ENCODE measurements around the gene COPG1.

Gene COPG1

GRCh38 chr3:129278966-129279906, 29.8 kb downstream of the COPG1 start:
- DNase-seq, result peak; percentile 61

DNA sequence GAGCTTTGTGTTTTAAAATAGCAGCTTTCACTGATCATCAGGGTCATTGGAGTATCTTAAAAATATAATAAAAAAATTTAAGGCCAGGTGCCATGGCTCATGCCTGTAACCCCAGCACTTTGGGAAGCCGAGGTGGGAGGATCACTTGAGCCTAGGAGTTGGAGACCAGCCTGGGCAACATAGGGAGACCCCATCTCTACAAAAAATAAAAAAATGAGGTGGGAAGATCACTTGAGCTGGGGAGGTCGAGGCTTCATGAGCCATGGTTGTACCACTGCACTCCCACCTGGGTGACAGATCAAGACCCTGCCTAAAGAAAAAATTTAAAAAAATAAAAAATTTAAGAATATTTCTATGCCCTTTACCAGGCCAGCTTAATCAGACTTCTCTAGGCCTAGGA, 30.8 kb downstream of the COPG1 start:
- DNase-seq, result no peak

GRCh38 chr3:129281726-129282125, 32.3 kb downstream of the COPG1 start:
- DNase-seq, result no peak

- no peak for DNase-seq
Observed at GRCh38 chr3:129282727-129283327, 33.4 kb downstream of the COPG1 start.

- DNase-seq, result no peak
Observed at GRCh38 chr3:129286081-129286480, 36.7 kb downstream of the COPG1 start.

DNA sequence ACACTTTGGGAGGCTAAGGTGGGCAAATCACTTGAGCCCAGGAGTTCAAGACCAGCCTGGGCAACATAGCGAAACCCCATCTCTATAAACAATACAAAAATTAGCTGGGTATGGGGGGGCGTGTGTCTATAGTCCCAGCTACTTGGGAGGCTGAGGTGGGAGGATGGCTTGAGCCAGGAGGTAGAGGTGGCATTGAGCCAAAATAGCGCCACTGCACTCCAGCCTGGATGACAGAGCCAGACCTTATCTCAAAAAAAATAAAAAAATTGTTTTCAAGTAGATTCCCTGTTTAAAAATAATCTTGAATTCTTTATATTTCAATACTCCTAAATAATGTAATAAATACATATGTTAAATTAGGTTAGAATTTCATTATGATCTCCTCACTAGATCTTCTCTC, 39.0 kb downstream of the COPG1 start:
- DNase-seq, result no peak

DNA sequence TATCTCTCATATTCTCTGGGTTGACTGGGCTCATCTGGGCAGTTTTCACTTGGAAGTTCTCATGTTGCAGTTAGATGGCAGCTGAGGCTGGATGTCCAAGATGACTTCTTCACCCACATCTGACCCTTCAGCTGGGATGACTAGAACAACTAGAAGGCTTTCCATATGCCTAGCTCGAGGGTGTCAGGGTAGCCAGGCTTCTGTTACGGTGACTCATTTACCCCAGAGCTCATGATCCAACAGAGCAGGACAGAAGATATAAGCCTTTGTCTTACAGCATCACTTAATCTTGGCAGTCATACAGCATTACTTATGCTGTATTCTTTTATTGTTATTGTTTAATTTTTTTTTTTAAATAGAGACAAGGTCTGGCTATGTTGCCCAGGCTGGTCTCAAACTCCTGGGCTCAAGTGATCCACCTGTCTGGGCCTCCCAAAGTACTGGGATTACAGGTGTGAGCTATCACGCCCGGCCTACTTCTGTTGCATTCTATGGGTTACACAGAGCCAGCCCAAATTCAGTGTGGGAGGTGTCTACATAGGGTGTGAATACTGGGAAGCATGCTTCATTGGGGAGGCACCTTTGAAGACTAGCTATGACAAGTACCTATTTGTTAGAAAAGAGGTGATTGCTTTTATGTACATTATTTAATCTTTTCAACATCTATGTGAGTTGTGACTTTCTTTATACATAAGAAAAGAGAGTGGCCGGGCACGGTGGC, 40.0 kb downstream of the COPG1 start:
- peak; percentile 37 for DNase-seq

DNA sequence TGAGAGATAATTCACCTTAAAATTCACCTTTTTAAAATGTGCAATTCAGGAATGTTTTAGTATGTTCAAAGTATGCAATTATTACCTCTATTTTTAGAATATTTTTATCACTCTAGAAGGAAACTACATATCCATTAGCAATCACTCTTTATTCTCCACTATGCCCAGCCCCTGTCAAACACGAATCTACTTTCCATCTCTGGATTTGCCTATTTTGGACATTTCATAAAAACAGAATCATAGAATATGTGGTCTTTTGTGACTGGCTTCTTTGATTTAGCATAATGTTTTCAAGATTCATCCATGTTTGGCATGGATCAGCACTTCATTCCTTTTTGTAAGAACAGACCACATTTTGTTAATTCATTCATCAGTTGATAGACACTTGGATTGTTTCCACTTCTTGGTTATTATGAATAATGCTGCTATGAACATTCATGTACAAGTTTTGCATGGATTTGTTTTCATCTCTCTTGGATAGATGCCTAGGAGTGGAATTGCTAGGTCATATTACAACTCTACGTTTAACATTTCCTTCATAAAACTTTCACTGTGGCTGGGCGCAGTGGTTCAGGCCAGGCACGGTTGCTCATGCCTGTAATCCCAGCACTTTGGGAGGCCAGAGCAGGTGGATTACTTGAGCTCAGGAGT, 42.0 kb downstream of the COPG1 start:
- DNase-seq, result no peak

DNA sequence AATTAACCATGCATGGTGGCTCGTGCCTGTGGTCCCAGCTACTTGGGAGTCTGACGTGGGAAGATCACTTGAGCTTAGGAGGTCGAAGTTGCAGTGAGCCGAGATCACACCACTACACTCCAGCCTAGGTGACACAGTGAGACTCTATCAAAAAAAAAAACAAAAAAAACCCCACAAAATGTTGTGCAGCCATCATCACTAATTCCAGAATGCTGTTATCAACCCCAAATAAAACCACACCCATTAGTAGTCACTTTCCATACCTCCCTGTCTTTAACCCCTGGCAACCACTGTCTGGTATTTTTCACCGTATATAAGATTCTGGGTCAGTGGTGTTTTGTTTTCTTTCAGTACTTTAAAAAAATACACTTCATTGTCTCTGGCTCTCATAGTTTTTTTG, 45.9 kb downstream of the COPG1 start:
- DNase-seq, result no peak

DNA sequence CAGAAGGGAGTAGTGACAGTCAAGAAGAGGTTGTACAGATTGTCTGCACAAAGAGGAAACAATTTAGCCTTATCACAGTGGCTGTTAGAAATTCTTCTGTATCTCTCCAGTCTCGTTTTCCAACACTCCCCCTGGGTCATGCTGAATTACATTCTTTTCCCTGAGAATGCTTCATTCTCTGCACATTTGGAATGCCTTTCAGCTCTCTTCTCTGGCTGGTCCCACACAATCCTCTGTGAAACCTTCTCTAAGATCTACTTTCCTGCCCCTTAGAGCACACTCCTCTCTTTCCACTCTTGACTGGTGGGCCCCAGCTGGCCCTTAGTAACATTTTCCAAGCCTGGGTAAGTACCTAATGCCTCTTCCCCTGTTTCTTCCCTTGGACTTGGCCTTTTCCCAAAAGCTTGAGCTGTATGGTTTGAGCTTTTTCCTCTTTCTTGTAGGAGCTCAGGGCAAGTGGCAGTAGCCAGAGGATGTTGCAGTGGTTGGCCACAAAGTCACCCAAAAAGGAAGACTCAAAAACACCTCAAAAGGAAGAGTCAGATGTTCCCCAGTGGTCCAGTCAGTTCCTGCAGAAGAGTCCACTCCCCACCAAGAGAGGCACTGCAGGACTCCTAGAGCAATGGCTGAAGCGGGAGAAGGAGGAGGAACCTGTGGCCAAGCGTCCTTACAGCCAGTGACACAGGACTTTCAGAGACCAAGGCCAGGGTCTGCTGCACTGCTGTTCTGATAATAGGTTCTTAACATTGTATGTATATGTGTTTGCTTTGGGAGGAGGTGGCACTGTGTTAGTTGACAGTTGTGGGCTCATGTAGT, 54.9 kb downstream of the COPG1 start:
- no peak for DNase-seq

- no peak for DNase-seq
Observed at GRCh38 chr3:129304962-129305222, 55.5 kb downstream of the COPG1 start.

- DNase-seq, result peak; percentile 99
Observed at GRCh38 chr3:129305592-129306091, 56.2 kb downstream of the COPG1 start.

DNA sequence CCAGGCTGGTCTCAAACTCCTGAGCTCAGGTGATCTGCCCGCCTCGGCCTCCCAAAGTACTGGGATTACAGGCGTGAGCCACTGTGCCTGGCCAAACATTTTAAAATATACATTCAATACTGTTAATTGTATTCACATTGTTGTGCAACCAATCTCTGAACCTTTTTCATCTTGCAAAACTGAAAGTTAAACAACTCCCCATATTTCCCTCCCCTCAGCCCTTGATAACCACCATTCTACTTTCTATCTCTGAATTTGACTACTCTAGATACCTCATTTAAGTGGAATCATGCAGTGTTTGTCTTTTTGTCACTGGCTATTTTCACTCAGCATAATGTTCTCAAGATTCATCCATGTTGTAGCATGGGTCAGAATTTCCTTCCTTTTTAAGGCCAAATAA, 59.2 kb downstream of the COPG1 start:
- no peak for DNase-seq

DNA sequence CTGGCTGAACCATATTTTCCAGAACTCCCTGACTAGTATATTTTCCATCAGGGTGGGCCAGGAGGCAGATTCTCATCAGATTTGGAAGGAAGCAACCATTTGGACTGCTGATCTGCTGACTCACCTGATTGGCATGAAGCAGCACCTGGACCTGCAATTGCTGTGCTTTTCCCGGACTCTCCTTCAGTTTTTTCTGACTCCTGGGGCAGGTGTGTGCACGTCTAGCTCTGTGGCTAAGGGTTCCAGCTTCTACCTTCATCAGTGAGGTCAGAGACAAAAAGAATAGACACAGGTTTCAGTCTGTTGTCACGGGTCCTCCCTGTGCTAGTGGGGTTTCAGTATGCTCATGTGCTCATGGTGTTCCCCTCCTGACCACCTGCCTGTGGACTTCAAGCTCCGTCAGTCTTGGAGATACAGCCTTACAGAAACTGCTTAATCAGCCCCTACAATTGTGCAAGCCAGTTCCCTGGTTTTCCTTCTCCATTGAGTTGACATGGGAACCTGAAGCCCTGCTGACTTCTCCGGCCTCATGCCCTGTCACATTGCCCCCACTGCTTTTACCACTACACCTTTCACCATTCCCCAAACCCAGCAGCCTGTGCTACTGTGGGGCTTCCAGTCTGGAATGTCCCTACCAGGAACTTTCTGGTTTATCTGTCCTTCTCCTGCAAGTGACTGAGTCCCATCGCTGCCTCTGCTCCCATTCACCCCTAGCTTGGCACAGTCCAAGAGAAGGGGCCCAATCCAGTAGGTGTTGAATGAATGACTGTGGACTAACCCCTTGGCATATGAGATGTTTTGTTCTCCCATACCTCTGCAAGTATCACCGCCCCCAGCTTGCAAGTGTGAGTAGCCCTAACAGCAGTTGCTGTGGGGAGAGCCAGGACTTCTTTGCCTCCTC, 61.0 kb downstream of the COPG1 start:
- DNase-seq, result no peak

- DNase-seq, result no peak
Observed at GRCh38 chr3:129311054-129311902, 61.9 kb downstream of the COPG1 start.

GRCh38 chr3:129312021-129312639, 62.7 kb downstream of the COPG1 start:
- no peak for DNase-seq

GRCh38 chr3:129312671-129313414, 63.4 kb downstream of the COPG1 start:
- DNase-seq, result no peak

DNA sequence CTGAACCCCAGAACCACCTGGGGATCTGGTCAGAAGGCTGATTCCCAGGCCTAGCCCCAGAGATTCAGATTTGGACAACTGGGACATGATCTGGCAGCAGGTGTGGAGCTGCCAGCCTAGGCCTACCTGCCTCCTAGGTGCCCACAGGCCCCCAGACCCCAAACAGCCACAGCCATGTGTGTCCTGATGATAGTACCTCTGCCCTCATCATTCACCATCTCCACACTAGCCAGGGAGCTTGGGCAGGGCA, 63.9 kb downstream of the COPG1 start:
- no peak for DNase-seq

DNA sequence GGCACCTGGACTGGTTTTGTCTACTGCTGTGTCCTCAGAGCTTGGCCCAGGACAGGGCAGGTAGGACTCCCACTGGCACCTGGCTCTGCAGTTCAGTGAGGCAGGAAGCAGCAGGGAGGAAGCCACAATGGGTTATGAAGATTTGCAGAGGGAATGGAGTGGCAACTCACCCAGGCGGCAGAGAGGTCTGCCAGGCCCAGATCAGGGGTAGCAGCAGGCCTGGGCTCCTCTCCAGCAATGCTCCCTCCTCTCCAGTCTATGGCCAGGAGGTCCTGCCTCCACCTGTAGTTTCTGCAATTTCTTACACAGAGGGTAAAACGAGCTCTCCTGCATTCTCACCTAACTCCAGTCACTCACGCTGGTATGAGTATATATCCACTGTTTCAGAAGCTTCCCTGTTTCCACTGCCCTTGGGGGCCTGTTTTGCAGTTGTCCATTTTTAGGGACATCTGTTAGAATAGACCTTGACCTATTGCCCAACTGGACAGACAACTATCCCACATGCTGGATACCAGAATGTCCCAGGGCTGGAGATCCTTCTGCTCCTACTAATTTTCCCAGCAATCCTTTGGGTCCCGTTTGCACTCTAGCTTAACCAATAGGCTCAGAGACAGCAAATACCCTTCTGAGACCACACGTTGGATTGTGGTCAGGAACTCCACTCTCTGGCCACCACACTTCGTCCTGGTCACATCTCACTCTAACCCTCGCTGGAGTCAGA, 64.4 kb downstream of the COPG1 start:
- no peak for DNase-seq
